GM13976 (cell line): ENCODE data around the gene KPRP.

Source experiments
- DNase-seq: peaks from one replicate; pipeline ENCODE4 v3.0.0; 2012; ENCODE audit warnings: low spot score
- CTCF ChIP-seq: IDR thresholded peaks from 2 replicates; pipeline ENCODE4 v1.5.1; 2012; ENCODE audit warnings: borderline replicate concordance, mild to moderate bottlenecking; ENCODE audit not compliant: insufficient read depth; ENCODE audit errors: extremely low read depth, missing control alignments, control extremely low read depth
- in situ Hi-C: fragments of 300-500 bp; cut with MboI; formaldehyde crosslinking; loops from one replicate; pipeline ENCODE4 v1.12.0; 2022; ENCODE audit warnings: low sequenced_read_pairs, mixed read lengths, inconsistent platforms; ENCODE audit not compliant: unreplicated experiment

Gene KPRP

GRCh38 chr1:152757747-152758146 is at the start of gene KPRP:
Gene KPRP (plus strand): TSS chr1:152758025. CDS start chr1:152759589, 1,564 bp downstream.
- no peak for TF ChIP-seq CTCF
- DNase-seq: no peak
- in situ Hi-C loops: no loop called here

- in situ Hi-C loops: no loop called here
- TF ChIP-seq CTCF: no peak
- DNase-seq: no peak
Observed at GRCh38 chr1:152718238-152718637, 39.6 kb upstream of the KPRP start.

- TF ChIP-seq CTCF: no peak
- DNase-seq: no peak
- in situ Hi-C loops: no loop called here
Observed at GRCh38 chr1:152725261-152725660, 32.6 kb upstream of the KPRP start.

- in situ Hi-C loops: no loop called here
Observed at GRCh38 chr1:152728986-152729385, 28.8 kb upstream of the KPRP start.

GRCh38 chr1:152735648-152736047 is 22.2 kb upstream of the KPRP start:
- in situ Hi-C loops: no loop called here
- DNase-seq: no peak
- TF ChIP-seq CTCF: no peak

More at GRCh38 chr1:152728986-152729385, 28.8 kb upstream of the KPRP start:
- DNase-seq: no peak
- TF ChIP-seq CTCF: no peak

- in situ Hi-C loops: no loop called here
- DNase-seq: no peak
- TF ChIP-seq CTCF: no peak
Observed at GRCh38 chr1:152737997-152738396, 19.8 kb upstream of the KPRP start.

GRCh38 chr1:152739841-152740240 is 18.0 kb upstream of the KPRP start:
- TF ChIP-seq CTCF: no peak
- no peak for DNase-seq
- in situ Hi-C loops: no loop called here
